Measurements from ENCODE around the gene MAPKAP1.

DNA sequence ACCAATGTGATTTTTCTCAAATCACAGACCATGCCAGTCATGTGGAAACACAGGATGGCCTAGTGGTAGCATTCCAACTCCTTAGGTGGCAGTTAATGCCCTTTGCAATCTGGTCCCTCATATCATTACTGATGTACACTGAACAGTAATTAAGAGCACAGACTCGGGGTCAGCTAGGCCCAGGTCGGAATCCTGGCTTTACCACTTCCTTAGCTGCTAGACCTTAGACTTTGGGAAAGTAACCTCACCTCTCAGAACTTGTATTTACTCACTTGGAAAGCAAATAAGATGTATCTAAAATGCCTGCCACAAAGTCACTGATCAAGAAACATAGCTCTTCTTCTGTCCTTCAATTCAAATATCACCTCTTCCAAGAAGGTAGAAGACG, 112.8 kb downstream of the MAPKAP1 start:
- no peak for TF ChIP-seq POLR2A (IDR thresholded peaks at IDR 0.05; ENCODE audit: extremely low read depth, insufficient read length)
- TF ChIP-seq, protein P1, sequence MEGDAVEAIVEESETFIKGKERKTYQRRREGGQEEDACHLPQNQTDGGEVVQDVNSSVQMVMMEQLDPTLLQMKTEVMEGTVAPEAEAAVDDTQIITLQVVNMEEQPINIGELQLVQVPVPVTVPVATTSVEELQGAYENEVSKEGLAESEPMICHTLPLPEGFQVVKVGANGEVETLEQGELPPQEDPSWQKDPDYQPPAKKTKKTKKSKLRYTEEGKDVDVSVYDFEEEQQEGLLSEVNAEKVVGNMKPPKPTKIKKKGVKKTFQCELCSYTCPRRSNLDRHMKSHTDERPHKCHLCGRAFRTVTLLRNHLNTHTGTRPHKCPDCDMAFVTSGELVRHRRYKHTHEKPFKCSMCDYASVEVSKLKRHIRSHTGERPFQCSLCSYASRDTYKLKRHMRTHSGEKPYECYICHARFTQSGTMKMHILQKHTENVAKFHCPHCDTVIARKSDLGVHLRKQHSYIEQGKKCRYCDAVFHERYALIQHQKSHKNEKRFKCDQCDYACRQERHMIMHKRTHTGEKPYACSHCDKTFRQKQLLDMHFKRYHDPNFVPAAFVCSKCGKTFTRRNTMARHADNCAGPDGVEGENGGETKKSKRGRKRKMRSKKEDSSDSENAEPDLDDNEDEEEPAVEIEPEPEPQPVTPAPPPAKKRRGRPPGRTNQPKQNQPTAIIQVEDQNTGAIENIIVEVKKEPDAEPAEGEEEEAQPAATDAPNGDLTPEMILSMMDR (IDR thresholded peaks at IDR 0.05; ENCODE audit: low read depth, low read length) = no peak
- TF ChIP-seq, protein P2, sequence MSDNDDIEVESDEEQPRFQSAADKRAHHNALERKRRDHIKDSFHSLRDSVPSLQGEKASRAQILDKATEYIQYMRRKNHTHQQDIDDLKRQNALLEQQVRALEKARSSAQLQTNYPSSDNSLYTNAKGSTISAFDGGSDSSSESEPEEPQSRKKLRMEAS (IDR thresholded peaks at IDR 0.05; ENCODE audit: low read depth, low read length) = no peak

All from NB4 (cell line).